Hair follicle dermal papilla cell (primary cell): ENCODE results near the gene CPS1. TPM values are rescaled to one million over a fixed set of nuclear protein-coding genes. Genes with fewer than 3 reads are reported as not detected.

ENCODE experiments used
- total RNA-seq: library from RNA; depleted of rRNA; stranded (reverse); fragments of >200 nt; gene quantifications from 2 replicates; pipeline ENCODE4 v1.2.3, GENCODE V29; 2012

The CPS1 gene
- total RNA-seq = 21.4 and 25.3 TPM in 2 replicates

DNA sequence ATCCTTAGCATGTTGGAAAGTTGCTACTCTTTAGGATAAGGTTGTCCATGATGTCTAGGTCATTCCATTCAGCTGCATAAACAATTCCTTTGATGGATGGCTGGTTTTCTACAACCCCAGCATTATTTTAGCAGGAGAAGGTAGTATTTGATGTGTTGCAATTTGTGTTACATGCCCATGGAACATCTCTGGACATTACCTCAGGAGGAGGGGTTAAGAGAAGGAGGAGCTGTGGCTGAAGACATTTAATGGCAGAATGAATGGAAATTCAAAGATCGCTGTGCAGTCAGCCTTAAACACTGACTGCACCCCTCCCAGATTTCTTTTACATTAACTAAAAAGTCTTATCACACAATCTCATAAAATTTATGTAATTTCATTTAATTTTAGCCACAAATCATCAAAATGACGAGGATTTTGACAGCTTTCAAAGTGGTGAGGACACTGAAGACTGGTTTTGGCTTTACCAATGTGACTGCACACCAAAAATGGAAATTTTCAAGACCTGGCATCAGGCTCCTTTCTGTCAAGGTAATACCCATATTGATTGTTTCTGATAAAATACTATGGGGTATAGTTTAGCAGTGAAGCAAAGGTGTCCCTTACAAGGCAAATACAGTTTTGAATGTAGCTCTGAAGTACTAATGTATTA lies at the start of gene CPS1:
Gene CPS1 (plus strand): TSS at position 271 of the 652 bp plus-strand sequence. CDS start 135 bp downstream, at position 406.

Other genes starting within 250 kb of the CPS1 start
- gene MYL1, start 241.4 kb upstream of the CPS1 start, total RNA-seq = not detected in 2 replicates
- gene LANCL1, start 79.8 kb upstream of the CPS1 start, total RNA-seq = 54.0 and 54.5 TPM in 2 replicates